ENCODE data around the gene TMSB4X.

TMSB4X gene

GRCh38 chrX:12991575-12991974 lies 16.7 kb downstream of the TMSB4X start:
- Mint-ChIP-seq H3K4me3 (no peak overlapping the region), H3K27ac (peak overlapping the region; percentile 76), H3K9me3 (no peaks in the 10 kb centered on the region), H3K4me1 (ENCODE audit: low read depth) (peaks cover 63% of the 10 kb centered on the region), H3K36me3 (ENCODE audit: low read depth) (no peaks in the 10 kb centered on the region), H3K27me3 (no peaks in the 10 kb centered on the region)

DNA sequence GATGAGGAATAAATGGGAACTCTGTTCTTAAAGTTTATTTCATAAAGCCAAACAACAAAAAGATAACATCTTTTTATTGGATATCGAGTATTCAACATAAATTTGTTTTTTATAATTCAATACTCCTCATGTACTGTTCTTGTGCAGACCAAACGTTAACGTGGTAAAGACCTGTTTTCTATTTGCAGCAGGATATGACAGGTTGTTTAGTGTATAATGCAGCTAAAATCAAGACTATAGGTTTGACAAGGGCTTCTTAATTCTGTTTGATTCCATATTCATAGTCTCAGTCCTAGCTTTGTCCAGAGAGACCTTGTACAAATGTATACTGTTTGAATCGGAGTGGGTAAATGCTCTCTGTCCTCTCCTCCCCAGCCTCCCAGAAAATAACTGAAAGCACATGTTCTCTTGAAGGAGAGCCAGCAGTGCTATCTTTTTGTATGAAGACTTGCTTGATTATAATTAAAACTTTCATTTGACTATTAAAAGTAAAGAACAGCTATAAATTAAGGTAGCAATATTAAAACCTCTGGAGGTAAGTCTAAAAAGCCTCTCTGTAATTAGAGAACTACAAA lies 17.7 kb downstream of the TMSB4X start:
- no peaks in the 10 kb centered on the region for H3K9me3 Mint-ChIP-seq
- no peaks in the 10 kb centered on the region for H3K27me3 Mint-ChIP-seq
- no peak overlapping the region for H3K27ac Mint-ChIP-seq
- peaks cover 66% of the 10 kb centered on the region for H3K4me1 Mint-ChIP-seq (ENCODE audit: low read depth)
- H3K36me3 Mint-ChIP-seq (ENCODE audit: low read depth): no peaks in the 10 kb centered on the region
- H3K4me3 Mint-ChIP-seq: no peak overlapping the region

- H3K9me3 Mint-ChIP-seq: no peaks in the 10 kb centered on the region
- no peaks in the 10 kb centered on the region for H3K27me3 Mint-ChIP-seq
- no peaks in the 10 kb centered on the region for H3K36me3 Mint-ChIP-seq (ENCODE audit: low read depth)
- H3K4me1 Mint-ChIP-seq (ENCODE audit: low read depth): peaks cover 70% of the 10 kb centered on the region
- no peak overlapping the region for H3K4me3 Mint-ChIP-seq
- no peak overlapping the region for H3K27ac Mint-ChIP-seq
These were observed 18.9 kb downstream of the TMSB4X start for GRCh38 chrX:12993826-12994225.

GRCh38 chrX:12994321-12994720 lies 19.4 kb downstream of the TMSB4X start:
- Mint-ChIP-seq H3K4me1 (ENCODE audit: low read depth) (peaks cover 69% of the 10 kb centered on the region), H3K27me3 (no peaks in the 10 kb centered on the region), H3K9me3 (no peaks in the 10 kb centered on the region), H3K27ac (no peak overlapping the region), H3K4me3 (no peak overlapping the region), H3K36me3 (ENCODE audit: low read depth) (no peaks in the 10 kb centered on the region)

GRCh38 chrX:12996934-12997435 lies 22.1 kb downstream of the TMSB4X start:
- Mint-ChIP-seq H3K27ac (peak overlapping the region; percentile 59), H3K4me3 (no peak overlapping the region)

GRCh38 chrX:12997906-12998687 lies 23.2 kb downstream of the TMSB4X start:
- no peaks in the 10 kb centered on the region for H3K36me3 Mint-ChIP-seq (ENCODE audit: low read depth)
- H3K27ac Mint-ChIP-seq: peak overlapping the region; percentile 94
- H3K4me1 Mint-ChIP-seq (ENCODE audit: low read depth): peaks cover 75% of the 10 kb centered on the region
- peak overlapping the region; percentile 64 for H3K4me3 Mint-ChIP-seq
- H3K27me3 Mint-ChIP-seq: no peaks in the 10 kb centered on the region
- H3K9me3 Mint-ChIP-seq: no peaks in the 10 kb centered on the region

More at GRCh38 chrX:12996934-12997435, 22.1 kb downstream of the TMSB4X start:
- H3K9me3 Mint-ChIP-seq: no peaks in the 10 kb centered on the region
- no peaks in the 10 kb centered on the region for H3K36me3 Mint-ChIP-seq (ENCODE audit: low read depth)
- H3K4me1 Mint-ChIP-seq (ENCODE audit: low read depth): peaks cover 73% of the 10 kb centered on the region
- H3K27me3 Mint-ChIP-seq: no peaks in the 10 kb centered on the region

DNA sequence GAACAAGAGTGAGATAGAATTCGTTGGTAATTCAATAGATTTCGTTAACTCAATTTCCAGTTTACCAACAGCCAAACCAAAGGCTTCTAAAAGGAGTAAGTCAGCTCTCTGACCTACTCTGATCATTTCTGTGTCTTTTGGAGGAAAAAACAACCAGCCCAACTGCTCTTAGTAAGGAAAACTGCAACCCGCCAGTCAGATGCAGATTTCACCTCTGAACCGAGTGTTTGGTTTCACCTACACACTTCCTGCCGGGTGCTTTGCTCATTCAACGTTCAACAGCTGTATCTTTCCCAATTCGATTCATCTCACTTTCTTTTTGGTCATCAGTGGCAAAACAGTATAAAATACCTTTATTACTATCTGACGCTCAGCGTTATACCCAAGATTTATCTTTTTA lies 24.5 kb downstream of the TMSB4X start:
- Mint-ChIP-seq H3K36me3 (ENCODE audit: low read depth) (no peaks in the 10 kb centered on the region), H3K4me3 (peak overlapping the region; percentile 76), H3K27me3 (no peaks in the 10 kb centered on the region), H3K27ac (peak overlapping the region; percentile 99), H3K9me3 (no peaks in the 10 kb centered on the region), H3K4me1 (ENCODE audit: low read depth) (peaks cover 75% of the 10 kb centered on the region)

GRCh38 chrX:13000301-13000811 lies 25.4 kb downstream of the TMSB4X start:
- Mint-ChIP-seq H3K27me3 (no peaks in the 10 kb centered on the region), H3K4me1 (ENCODE audit: low read depth) (peaks cover 83% of the 10 kb centered on the region), H3K27ac (peak overlapping the region; percentile 99), H3K9me3 (no peaks in the 10 kb centered on the region), H3K4me3 (peak overlapping the region; percentile 76), H3K36me3 (ENCODE audit: low read depth) (no peaks in the 10 kb centered on the region)

DNA sequence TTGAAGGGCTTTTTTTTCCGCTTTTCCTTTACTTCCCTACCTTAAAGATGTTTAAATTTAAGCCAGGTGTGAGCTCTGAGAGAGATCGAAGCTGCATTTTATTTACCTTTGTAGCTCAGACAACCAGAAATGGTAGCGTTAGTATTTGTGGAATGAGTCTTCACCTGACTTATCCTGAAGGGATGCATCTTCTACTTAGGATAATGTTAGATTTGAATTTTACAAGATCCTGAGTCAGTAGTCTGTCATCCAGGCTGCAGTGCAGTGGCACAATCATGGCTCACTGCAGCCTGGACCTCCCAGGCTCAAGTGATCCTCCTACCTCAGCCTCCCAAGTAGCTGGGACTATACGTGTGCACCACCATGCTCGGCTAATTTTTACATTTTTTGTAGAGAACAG lies 26.2 kb downstream of the TMSB4X start:
- Mint-ChIP-seq H3K9me3 (no peaks in the 10 kb centered on the region), H3K27me3 (no peaks in the 10 kb centered on the region), H3K36me3 (ENCODE audit: low read depth) (no peaks in the 10 kb centered on the region), H3K27ac (peak overlapping the region; percentile 99), H3K4me1 (ENCODE audit: low read depth) (peaks cover 85% of the 10 kb centered on the region), H3K4me3 (no peak overlapping the region)

DNA sequence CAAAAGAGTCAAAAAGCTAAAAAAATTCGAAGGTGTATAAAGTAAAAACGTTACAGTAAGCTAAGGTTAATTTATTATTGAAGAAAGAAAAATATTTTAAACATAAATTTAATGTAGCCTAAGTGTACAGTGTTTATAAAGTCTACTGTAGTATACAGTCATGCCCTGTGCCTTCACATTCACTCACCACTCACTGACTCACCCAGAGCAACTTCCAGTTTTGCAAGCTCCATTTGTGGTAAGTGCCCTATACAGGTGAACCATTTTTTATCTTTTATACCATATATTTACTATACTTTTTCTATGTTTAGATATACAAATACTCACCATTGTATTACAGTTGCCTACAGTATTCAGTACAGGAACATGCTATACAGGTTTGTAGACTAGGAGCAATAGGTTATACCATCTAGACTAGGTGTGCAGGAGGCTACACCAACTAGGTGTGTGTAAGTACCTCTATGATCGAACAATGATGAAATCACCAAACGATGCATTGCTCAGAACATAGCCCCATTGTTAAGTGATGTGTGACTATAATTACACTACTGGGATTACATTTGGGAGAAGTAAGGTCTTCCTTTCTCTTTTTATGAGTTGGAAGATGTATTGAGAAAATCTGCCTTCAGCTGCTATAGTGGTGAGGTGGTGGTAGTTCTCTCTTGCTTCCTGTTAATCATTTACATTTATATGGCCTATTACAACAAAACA lies 27.2 kb downstream of the TMSB4X start:
- Mint-ChIP-seq H3K9me3 (no peaks in the 10 kb centered on the region), H3K4me1 (ENCODE audit: low read depth) (peaks cover 84% of the 10 kb centered on the region), H3K27ac (peak overlapping the region; percentile 61), H3K27me3 (no peaks in the 10 kb centered on the region), H3K36me3 (ENCODE audit: low read depth) (no peaks in the 10 kb centered on the region), H3K4me3 (no peak overlapping the region)

DNA sequence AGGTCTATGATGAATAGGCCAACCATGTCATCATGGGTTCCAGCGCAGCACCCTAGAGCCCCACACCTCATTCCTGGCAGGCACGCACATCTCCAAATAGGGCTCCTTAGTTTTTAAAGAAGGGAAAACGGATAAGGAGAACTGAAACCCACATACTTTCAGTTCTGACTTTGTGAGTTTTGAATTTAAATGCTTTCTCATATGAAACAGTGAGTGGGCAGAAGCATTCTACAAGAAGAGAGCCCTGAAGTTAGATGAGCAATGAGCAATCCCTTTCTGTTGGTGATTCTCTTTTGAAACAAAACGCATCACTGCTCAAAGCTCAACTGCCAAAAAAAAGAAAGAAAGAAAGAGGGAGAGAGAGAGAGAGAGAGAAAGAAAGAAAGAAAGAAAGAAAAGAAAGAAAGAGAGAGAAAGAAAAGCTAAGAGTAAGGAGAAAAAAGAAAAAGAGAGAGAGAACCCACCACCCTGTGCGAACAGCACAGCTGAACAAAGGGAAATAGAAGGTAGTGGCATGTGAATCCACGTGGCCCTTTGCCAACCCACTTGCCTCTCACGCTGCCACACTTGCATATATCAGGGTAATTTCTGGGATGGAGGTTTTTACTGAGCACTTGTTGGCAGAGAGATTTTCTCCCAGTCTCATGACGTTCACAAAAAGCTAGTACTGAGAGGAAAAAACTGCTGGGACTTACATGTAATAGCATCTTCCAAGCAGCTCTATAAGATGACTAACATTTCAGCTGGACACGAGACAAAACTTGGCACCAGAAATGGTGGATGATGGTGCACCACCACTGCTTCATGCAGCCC lies 31.0 kb downstream of the TMSB4X start:
- Mint-ChIP-seq H3K27ac (peak overlapping the region; percentile 99), H3K36me3 (ENCODE audit: low read depth) (no peaks in the 10 kb centered on the region), H3K4me3 (peak overlapping the region; percentile 76), H3K9me3 (no peaks in the 10 kb centered on the region), H3K27me3 (no peaks in the 10 kb centered on the region), H3K4me1 (ENCODE audit: low read depth) (peaks cover 67% of the 10 kb centered on the region)

- peak overlapping the region; percentile 22 for H3K27ac Mint-ChIP-seq
- H3K27me3 Mint-ChIP-seq: no peaks in the 10 kb centered on the region
- no peaks in the 10 kb centered on the region for H3K36me3 Mint-ChIP-seq (ENCODE audit: low read depth)
- no peaks in the 10 kb centered on the region for H3K9me3 Mint-ChIP-seq
- H3K4me1 Mint-ChIP-seq (ENCODE audit: low read depth): peaks cover 60% of the 10 kb centered on the region
- no peak overlapping the region for H3K4me3 Mint-ChIP-seq
These were observed 32.7 kb downstream of the TMSB4X start for GRCh38 chrX:13007519-13008188.

DNA sequence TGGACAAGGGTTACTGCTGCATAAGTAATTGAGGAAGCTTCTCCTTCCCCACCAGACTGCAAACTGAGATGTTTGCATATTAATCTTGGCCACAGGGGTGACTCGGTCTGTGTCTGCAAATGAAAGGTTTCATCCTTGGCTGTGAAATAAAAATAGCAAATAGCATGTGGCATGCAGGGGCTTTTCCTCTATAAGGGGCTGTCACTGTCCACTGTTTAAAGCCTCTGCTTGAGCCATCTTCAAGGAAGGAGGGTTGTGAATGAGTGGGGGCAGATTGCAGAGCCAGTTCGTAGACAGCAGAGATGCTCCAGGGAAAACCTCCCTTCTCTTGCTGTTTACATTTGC lies 33.3 kb downstream of the TMSB4X start:
- Mint-ChIP-seq H3K27me3 (no peaks in the 10 kb centered on the region), H3K4me1 (ENCODE audit: low read depth) (peaks cover 61% of the 10 kb centered on the region), H3K27ac (no peak overlapping the region), H3K36me3 (ENCODE audit: low read depth) (no peaks in the 10 kb centered on the region), H3K9me3 (no peaks in the 10 kb centered on the region), H3K4me3 (no peak overlapping the region)

GRCh38 chrX:13008851-13009250 lies 33.9 kb downstream of the TMSB4X start:
- no peak overlapping the region for H3K4me3 Mint-ChIP-seq
- no peak overlapping the region for H3K27ac Mint-ChIP-seq
- H3K9me3 Mint-ChIP-seq: no peaks in the 10 kb centered on the region
- H3K4me1 Mint-ChIP-seq (ENCODE audit: low read depth): peaks cover 64% of the 10 kb centered on the region
- no peaks in the 10 kb centered on the region for H3K36me3 Mint-ChIP-seq (ENCODE audit: low read depth)
- H3K27me3 Mint-ChIP-seq: no peaks in the 10 kb centered on the region
